ENCODE measurements around the gene AK5.

DNA sequence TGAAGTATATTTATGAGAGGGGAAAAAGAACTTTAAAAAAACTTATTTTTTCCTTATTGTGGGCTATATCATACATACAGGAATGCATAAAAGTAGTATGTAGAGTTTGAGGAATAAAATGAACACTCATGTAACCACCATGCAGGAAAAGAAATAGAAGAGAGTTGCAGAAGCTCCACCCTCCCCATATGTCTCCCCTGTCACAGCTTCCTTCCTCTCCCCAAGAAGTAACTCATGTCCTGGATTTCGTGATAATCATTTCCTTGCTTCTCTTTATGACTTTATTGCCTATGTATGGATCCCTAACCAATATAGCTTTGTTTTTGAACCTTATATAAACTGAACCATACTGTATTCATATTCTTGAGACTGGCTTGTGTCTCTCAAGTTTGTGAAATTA lies 274.2 kb downstream of the AK5 start:
- TF ChIP-seq POLR2A (IDR thresholded peaks at IDR 0.05) (no peak), CTCF (IDR thresholded peaks at IDR 0.05) (no peak)

Data from ovary (tissue), 3 donors.